A172 (cell line): Measurements from ENCODE around the gene POLR1G. TPM values are rescaled to one million over a fixed set of nuclear protein-coding genes. Genes with fewer than 3 reads are reported as not detected.

Experiments used
- DNase-seq: peaks from one replicate; pipeline ENCODE4 v3.0.0-alpha.2; 2015; ENCODE audit warnings: low spot score
- total RNA-seq: library from RNA; depleted of rRNA; stranded (reverse); fragments of >200 nt; shearing (Covaris generic); gene quantifications from 2 replicates; pipeline ENCODE4 v1.2.3, GENCODE V29; 2014; rRNA removed

The POLR1G gene
- total RNA-seq, 1 experiment from 2014 or later = 15.2 TPM

DNA sequence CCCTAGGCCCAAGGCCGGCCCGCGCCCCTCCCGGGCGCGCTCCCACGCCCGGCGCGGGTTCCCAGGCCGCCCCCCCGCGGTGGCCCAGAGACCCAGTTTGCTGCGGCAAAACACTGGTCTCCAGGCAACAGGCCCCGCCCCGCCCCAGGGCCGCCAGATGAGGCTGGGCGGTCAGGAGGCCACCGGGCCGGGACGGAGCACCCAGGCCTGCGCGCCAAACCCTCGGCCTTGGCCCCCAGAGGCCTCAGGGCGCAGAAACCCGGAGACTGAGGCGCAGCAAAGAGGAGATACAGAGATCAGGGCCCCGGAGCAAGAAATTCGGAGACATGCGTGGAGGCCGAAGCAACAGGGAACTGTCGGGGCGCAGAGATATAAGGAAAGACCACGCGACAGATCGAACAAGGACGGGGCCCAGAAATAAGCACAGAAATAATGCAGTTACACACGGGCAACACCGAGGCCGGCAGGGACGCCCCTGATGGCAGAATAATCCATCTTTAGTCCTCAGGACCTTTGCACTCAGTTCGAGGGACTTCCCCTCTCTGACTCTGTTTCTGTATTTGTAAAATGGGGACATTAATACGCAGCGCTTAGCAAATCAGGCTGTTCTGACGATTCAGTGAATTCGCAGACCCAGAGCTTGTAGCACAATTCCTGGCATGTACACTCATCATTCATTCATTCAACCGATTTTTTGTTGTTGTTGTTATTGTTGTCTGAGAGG, 38.0 kb downstream of the POLR1G start:
- peak; percentile 33 for DNase-seq

DNA sequence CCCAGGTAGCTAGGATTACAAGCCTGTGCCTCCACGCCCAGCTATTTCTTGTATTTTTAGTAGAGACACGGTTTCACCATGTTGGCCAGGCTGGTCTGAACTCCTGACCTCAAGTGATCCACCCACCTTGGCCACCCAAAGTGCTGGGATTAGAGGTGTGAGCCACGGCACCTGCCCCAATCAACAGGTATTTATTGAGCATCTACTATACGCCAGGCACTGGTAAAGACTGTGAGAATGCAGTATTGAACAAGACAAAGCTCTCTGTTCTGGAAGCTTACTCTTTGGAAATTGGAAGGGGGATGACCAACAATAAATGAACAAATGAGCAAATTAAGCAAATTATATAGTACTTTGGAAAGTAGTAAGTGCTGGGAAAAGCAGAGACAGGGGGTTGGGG, 38.7 kb downstream of the POLR1G start:
- no peak for DNase-seq

DNA sequence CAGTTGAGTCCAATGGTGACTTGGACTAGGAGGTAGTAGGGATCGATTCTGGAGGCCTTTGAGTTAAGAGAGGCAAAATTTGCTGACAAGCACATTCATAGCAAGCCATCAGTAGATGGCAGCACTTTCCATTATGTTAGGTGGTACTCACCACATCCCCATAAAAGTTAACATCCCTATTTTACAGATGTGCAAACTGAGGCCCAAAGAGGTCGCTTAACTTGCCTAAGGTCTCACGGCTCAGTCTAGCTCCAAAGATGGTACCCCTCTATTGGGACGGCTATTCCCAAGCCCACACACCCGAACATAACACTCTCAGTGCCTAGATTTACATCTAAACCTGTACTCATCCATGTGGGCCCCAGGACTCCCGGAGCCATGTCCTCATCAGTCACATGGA, 39.9 kb downstream of the POLR1G start:
- peak; percentile 31 for DNase-seq

DNA sequence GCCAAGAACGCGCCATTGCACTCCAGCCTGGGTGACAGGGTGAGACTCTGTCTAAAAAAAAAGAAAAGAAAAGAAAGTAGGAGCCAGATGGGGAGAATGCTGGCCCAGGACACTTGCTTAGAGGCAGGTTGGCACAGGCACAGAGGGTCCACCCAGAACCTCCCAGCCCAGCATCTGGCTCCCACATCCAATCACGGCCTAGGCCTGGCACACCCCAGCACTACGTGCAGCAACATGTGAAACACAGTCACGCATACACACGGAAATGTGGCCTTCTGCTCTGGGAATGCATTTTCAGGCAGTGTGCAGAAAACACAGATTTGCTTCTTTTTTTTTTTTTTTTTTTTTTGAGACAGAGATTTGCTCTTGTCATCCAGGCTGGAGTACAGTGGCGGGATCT, 40.5 kb downstream of the POLR1G start:
- DNase-seq = no peak

DNA sequence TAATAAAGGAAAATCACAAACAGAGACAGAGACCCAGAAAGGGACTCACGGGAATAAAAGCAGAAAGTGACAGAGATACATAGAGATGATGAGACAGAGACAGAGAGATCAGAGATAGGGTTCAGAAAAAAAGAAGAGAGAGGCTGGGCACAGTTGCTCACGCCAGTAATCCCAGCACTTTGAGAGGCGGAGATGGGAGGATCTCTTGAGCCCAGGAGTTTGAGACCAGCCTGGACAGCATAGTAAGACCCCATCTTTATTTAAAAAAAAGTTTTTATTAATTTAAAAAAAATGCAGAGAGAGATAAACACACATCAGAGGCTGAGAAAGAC, 41.9 kb downstream of the POLR1G start:
- no peak for DNase-seq

DNA sequence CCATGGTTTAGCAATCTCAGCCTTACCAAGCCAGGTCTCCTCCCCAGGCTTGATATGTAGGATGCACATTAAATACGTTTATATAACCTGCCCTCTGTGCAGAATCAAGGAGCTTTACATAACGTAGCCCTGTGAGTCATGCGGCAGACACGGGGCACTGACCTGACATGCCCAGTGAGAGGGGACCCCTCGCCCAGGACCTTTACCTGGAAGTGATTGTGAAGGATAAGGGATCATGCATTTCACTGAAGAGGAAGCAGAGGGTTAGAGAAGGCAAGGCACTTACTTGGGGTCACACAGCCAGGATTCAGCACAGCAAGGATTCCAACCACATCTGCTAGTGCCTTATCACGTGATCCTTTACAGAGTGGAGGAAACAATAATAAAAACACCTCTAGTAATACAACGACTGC, 42.4 kb downstream of the POLR1G start:
- no peak for DNase-seq

DNA sequence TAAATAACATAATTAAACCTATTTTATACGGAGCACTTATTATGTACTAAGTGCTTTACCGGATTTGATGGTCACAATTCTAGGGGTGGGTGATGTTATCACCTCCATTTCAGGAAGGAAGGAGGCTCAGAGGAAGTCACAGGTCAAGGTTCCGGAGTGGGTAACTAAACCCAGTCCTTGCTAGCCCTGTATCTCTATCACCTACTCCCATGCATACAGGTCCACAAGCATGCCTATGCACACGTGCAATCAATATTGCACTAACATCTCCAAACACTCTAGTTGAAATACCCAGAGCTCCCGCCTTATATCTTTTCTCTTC, 43.5 kb downstream of the POLR1G start:
- no peak for DNase-seq

DNA sequence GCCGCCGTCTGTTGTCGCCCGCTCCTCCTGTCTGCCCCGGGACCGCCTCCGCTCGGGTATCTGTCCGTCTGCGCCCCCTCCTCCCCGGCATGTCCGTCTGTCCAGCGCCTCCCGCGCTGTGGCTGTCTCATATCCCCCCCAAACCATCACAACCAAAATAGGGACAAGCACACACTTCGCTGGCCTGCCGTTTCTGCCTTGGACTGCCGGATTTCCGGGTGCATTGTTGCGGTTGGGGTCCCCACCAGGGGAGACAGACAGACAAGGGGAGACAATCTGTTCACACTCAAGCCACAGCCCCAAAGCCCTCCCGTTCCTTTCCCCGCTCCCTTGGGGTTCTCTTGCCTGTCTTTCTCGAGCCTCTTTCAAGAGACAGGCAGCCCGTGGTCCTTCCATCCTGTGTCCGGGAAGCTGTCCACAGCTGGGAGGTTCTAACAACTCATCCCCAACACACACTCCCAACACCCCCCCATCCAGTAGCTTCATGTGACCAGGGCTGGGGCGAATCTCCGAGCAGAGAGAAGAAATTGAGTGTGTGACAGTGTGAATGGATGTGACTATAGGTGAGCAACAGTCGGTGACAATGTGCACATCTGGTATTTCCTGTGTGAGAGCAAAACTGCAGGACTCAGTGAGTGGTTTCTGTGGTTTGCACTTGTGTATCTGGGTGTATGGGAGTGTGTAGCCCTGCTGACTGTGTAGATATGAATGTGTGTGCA, 44.8 kb downstream of the POLR1G start:
- no peak for DNase-seq

DNA sequence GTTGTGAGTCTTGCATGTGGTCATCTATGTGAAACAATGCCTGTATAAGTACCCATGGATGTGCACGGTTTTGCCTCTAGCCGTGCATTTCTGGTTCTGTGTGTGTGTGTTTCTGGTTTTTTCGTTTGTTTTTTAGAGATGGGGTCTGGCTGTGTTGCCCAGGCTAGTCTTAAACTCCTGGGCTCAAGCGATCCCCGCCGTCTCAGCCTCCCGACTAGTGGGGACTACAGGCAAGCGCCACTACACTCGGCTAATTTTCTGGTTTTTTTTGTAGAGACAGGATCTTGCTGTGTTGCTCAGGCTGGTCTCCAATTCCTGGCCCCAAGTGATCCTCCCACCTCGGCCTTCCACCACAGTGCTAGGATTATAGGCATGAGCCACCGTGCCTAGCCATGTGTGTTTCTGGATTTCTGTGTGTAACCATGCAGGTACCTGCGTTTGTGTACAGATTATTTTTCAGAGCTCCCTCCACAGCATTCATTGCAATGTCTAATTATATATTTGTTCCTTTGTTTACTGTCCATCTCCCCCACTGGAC, 45.5 kb downstream of the POLR1G start:
- DNase-seq = no peak

DNA sequence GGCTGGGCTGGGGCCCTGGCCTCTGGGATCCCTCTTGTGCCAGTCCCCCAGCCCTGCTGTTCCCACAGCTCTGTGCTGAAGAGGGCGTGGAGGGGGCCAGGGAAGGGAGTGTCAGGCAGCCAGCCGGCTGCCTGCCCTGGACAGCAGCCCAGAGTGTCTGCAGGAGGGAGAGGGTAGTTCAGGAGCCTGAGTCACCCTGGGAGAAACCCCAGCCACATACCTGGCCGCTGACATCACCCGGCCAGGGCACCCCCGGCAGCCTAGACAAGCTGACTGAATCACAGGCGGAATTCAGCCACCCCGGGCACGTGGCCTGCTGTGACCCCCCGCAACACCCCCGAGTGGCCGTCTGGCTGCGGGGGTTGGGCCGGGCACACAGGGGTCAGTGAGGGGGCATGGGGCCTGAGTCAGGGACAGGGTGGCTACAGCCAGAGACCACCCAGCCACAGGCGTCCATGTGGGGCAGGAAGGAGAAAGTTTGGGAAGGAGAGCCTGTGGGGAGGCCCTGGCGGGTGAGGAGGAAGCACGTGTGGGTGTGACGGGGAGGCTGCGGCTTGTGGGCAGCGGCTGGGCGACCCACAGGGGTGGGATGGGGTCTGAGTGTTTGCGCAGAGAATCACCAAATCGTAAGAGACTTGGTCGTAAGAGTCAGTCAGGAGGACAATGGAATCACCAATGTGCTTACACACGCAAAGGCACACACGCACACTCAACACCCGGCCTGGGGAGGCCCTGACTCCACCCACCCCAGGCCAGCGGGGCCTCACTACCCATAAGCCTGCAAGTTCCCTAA, 49.5 kb downstream of the POLR1G start:
- DNase-seq = peak; percentile 96

DNA sequence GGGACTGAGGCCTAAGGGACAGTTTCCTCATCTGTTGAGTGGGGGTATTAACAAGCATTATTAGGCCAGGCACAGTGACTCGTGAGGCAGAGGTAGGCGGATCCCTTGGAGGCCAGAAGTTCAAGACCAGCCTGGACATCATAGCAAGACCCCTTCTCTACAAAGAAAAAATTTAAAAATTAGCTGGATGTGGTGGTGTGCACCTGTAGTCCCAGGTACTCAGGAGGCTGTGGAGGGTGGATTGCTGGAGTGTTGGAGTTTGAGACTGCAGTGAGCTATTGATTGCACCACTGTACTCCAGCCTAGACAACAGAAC, 50.0 kb downstream of the POLR1G start:
- no peak for DNase-seq

DNA sequence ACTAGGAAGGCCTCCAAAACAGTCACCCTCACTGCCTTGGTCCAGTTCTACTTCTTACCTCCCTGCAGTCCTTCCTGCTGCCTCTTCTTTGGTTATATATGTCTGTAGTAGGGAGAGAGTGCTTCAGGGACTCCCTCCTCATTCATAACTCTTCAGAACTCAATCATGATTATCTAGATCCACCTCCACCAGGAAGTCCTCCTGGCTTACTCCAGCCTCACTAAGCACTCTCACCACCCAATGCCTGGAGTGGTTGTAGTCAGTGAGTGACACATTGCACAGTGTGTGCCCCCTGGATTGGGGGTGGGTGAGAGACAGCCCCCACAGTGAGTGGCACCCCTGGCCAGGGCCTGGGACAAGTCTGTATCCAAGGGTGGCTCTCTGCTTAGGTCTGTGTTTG, 51.3 kb downstream of the POLR1G start:
- DNase-seq = no peak

Other genes with a start within 250 kb of the POLR1G start
- gene NKPD1, start 245.7 kb upstream of the POLR1G start, total RNA-seq = not detected in 2 replicates
- gene TRAPPC6A, start 228.4 kb upstream of the POLR1G start, total RNA-seq = 6.9 TPM in 2 replicates
- gene BLOC1S3, start 227.9 kb upstream of the POLR1G start, total RNA-seq = 0.19 and 4.7 TPM in 2 replicates
- gene EXOC3L2, start 161.2 kb upstream of the POLR1G start, total RNA-seq = 0.34 TPM in 1 of 2 replicates, not detected in the other
- 4.6 and 5.6 TPM in 2 replicates for gene MARK4, start 155.4 kb upstream of the POLR1G start, total RNA-seq
- gene CKM, start 83.8 kb upstream of the POLR1G start, total RNA-seq = not detected in 2 replicates
- not detected in 2 replicates for gene KLC3, start 65.9 kb upstream of the POLR1G start, total RNA-seq
- 19.5 and 23.1 TPM in 2 replicates for gene ERCC2, start 36.1 kb upstream of the POLR1G start, total RNA-seq
- gene PPP1R13L, start 1.6 kb upstream of the POLR1G start, total RNA-seq = 19.9 and 27.8 TPM in 2 replicates
- 45.5 and 60.2 TPM in 2 replicates for gene ERCC1, start 17.3 kb downstream of the POLR1G start, total RNA-seq
- 0.17 TPM in 1 of 2 replicates, not detected in the other for gene FOSB, start 61.4 kb downstream of the POLR1G start, total RNA-seq
- 3.4 and 7.7 TPM in 2 replicates for gene RTN2, start 90.4 kb downstream of the POLR1G start, total RNA-seq
- gene PPM1N, start 91.8 kb downstream of the POLR1G start, total RNA-seq = 0.31 and 3.6 TPM in 2 replicates
- 54.7 and 64.6 TPM in 2 replicates for gene VASP, start 100.8 kb downstream of the POLR1G start, total RNA-seq
- 4.0 and 8.6 TPM in 2 replicates for gene OPA3, start 178.2 kb downstream of the POLR1G start, total RNA-seq
- not detected in 2 replicates for gene GPR4, start 195.6 kb downstream of the POLR1G start, total RNA-seq
- gene EML2, start 232.8 kb downstream of the POLR1G start, total RNA-seq = 4.2 and 4.4 TPM in 2 replicates